ENCODE measurements around the gene SNX6.

GRCh38 chr14:34562776-34563150 is 67.2 kb downstream of the SNX6 start:
- TF ChIP-seq, protein P1, sequence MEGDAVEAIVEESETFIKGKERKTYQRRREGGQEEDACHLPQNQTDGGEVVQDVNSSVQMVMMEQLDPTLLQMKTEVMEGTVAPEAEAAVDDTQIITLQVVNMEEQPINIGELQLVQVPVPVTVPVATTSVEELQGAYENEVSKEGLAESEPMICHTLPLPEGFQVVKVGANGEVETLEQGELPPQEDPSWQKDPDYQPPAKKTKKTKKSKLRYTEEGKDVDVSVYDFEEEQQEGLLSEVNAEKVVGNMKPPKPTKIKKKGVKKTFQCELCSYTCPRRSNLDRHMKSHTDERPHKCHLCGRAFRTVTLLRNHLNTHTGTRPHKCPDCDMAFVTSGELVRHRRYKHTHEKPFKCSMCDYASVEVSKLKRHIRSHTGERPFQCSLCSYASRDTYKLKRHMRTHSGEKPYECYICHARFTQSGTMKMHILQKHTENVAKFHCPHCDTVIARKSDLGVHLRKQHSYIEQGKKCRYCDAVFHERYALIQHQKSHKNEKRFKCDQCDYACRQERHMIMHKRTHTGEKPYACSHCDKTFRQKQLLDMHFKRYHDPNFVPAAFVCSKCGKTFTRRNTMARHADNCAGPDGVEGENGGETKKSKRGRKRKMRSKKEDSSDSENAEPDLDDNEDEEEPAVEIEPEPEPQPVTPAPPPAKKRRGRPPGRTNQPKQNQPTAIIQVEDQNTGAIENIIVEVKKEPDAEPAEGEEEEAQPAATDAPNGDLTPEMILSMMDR (conservative IDR thresholded peaks at IDR 0.05; ENCODE audit: low read depth, low read length), result no peak
- TF ChIP-seq EZH2 (IDR thresholded peaks at IDR 0.05; ENCODE audit: borderline replicate concordance, low read depth, low read length, poor library complexity, severe bottlenecking), result no peak
